GM08714 (cell line): ENCODE results near the gene NUMA1.

Source experiments
- H3K4me3 ChIP-seq: fragments of 200-500 bp; sonication (Bioruptor generic); 2 replicates; pipeline ENCODE4 v1.5.1; 2014; ENCODE audit warnings: mild to moderate bottlenecking, low read length, inconsistent platforms
- ZNF274 ChIP-seq: IDR thresholded peaks from 2 replicates; pipeline ENCODE4 v1.6.1; 2012; ENCODE audit warnings: mild to moderate bottlenecking, low read depth, low read length

The NUMA1 gene

GRCh38 chr11:72084076-72084475 is 3.7 kb upstream of the NUMA1 start:
- no peak for TF ChIP-seq ZNF274
- H3K4me3 ChIP-seq: no peak overlapping the region

- no peak for TF ChIP-seq ZNF274
- H3K4me3 ChIP-seq: no peak overlapping the region
These were observed 3.1 kb upstream of the NUMA1 start for GRCh38 chr11:72083414-72083813.

- no peak overlapping the region for H3K4me3 ChIP-seq
- no peak for TF ChIP-seq ZNF274
These were observed 1.6 kb upstream of the NUMA1 start for GRCh38 chr11:72081821-72082453.

- H3K4me3 ChIP-seq: peak overlapping the region; percentile 66; the same call in 1 of the 2 replicates
- no peak for TF ChIP-seq ZNF274
These were observed 872 bp upstream of the NUMA1 start for GRCh38 chr11:72081184-72081644.

- no peak for TF ChIP-seq ZNF274
- H3K4me3 ChIP-seq: peak overlapping the region; percentile 97
These were observed 470 bp downstream of the NUMA1 start for GRCh38 chr11:72079819-72080325.

- 0 out of 2 replicates have a peak overlapping the region, but pooled peaks have one; percentile 8 for H3K4me3 ChIP-seq
- no peak for TF ChIP-seq ZNF274
These were observed 1.9 kb downstream of the NUMA1 start for GRCh38 chr11:72078477-72078876.

- TF ChIP-seq ZNF274: no peak
- H3K4me3 ChIP-seq: no peak overlapping the region
These were observed 4.6 kb downstream of the NUMA1 start for GRCh38 chr11:72075756-72076155.

GRCh38 chr11:72075109-72075508 is 5.2 kb downstream of the NUMA1 start:
- no peak for TF ChIP-seq ZNF274
- no peak overlapping the region for H3K4me3 ChIP-seq

GRCh38 chr11:72072348-72072747 is 8.0 kb downstream of the NUMA1 start:
- no peak overlapping the region for H3K4me3 ChIP-seq
- no peak for TF ChIP-seq ZNF274

- no peak overlapping the region for H3K4me3 ChIP-seq
- no peak for TF ChIP-seq ZNF274
These were observed 9.9 kb downstream of the NUMA1 start for GRCh38 chr11:72070491-72070890.

GRCh38 chr11:72069787-72070251 is 10.5 kb downstream of the NUMA1 start:
- H3K4me3 ChIP-seq: peak overlapping the region; percentile 44; the same call in 1 of the 2 replicates
- no peak for TF ChIP-seq ZNF274

GRCh38 chr11:72069200-72069599 is 11.1 kb downstream of the NUMA1 start:
- H3K4me3 ChIP-seq: peak overlapping the region; percentile 44; the same call in 1 of the 2 replicates

GRCh38 chr11:72067676-72068075 is 12.7 kb downstream of the NUMA1 start:
- no peak overlapping the region for H3K4me3 ChIP-seq
- TF ChIP-seq ZNF274: no peak

More at GRCh38 chr11:72069200-72069599, 11.1 kb downstream of the NUMA1 start:
- TF ChIP-seq ZNF274: no peak

GRCh38 chr11:72067266-72067665 is 13.1 kb downstream of the NUMA1 start:
- TF ChIP-seq ZNF274: no peak
- H3K4me3 ChIP-seq: no peak overlapping the region

GRCh38 chr11:72066855-72067254 is 13.5 kb downstream of the NUMA1 start:
- H3K4me3 ChIP-seq: no peak overlapping the region
- no peak for TF ChIP-seq ZNF274
